HG02870 (cell line): ENCODE measurements around the gene NFE2.

Experiments used
- ATAC-seq: cut with Tn5 transposase; IDR thresholded peaks from one replicate; pipeline ENCODE4 v1.9.1; 2021; ENCODE audit warnings: mild to moderate bottlenecking, moderate library complexity; ENCODE audit not compliant: unreplicated experiment

NFE2 gene

DNA sequence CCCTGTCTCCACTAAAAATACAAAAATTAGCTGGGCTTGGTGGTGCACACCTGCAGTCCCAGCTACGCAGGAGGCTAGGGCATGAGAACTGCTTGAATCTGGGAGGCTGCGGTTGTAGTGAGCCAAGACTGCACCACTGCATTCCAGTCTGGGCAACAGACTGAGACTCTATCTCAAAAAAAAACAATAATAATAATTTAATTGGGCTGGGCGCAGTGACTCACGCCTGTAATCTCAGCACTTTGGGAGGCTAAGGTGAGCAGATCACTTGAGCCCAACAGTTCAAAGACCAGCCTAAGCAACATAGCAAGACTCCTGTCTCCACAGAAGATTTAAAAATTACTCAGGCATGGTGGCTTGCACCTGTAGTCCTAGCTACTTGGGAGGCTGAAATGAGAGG, 47.6 kb downstream of the NFE2 start:
- no peak for ATAC-seq

- no peak for ATAC-seq
Observed at GRCh38 chr12:54251667-54252284, 49.0 kb downstream of the NFE2 start.

GRCh38 chr12:54249489-54249888, 51.3 kb downstream of the NFE2 start:
- no peak for ATAC-seq

GRCh38 chr12:54246011-54246641, 54.7 kb downstream of the NFE2 start:
- no peak for ATAC-seq
